Uterus (tissue), 2 donors: ENCODE data around the gene RAP1GAP.

Experiments
- CTCF ChIP-seq, 4 experiments: fragments of 200-600 bp in 2 of 4; fragments of 450-650 bp in 2 of 4; sonication (generic) in 2 of 4; IDR thresholded peaks; one replicate each; pipeline ENCODE4 v1.5.1; 2016 to 2019; ENCODE audit warnings: antibody characterized with exemption in 4 of 4, mild to moderate bottlenecking in 2 of 4, moderate library complexity in 1 of 4
- POLR2A ChIP-seq, 2 donors: fragments of 450-650 bp; IDR thresholded peaks; one replicate each; pipeline ENCODE4 v1.6.1; 2016; ENCODE audit warnings: antibody characterized with exemption in 2 of 2, mild to moderate bottlenecking in 1 of 2, moderate library complexity in 1 of 2

DNA sequence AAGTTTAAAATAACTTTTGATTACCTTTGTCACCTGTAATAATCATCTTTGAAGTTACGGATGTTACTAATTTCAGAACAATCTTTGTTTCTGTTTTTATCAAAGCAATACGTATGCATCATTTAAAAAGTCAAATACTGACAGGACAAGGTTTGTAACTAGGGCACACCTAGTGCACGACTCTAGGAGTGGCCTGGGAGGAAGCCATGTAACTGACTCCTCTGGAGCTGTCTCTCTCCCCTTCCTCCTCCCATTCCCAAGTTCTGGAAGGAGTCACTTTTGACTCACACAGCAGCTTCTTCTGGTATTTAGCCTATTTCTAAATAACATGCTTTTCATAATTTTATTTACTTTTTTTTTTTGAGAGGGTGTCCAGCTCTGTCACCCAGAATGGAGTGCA is 11.8 kb upstream of the RAP1GAP start:
- no peak for TF ChIP-seq CTCF (IDR thresholded peaks at IDR 0.05)
- TF ChIP-seq POLR2A (IDR thresholded peaks at IDR 0.05) = no peak
